ENCODE data around the gene NAP1L4.
"Not testable (repeated sequence)": the region's sequence is repeated elsewhere in the genome, so short reads cannot be mapped to it uniquely, and the experiment has no call there.

The NAP1L4 gene

GRCh38 chr11:2940921-2941821, 51.0 kb downstream of the NAP1L4 start:
- H3K36me3 ChIP-seq (ENCODE audit: insufficient read depth, low read length): peaks cover 6% of the 10 kb centered on the region
- no peak overlapping the region for H3K27ac ChIP-seq (ENCODE audit: low read depth, low read length)
- H3K9ac ChIP-seq (ENCODE audit: low read length): no peak overlapping the region
- no peak overlapping the region for H3K4me3 ChIP-seq (ENCODE audit: low read depth in 1 of 2, low read length in 2 of 2)
- peaks cover 13% of the 10 kb centered on the region for H3K4me1 ChIP-seq (ENCODE audit: insufficient read depth, low read length)
- H3K9me3 ChIP-seq (ENCODE audit: low read length): no peaks in the 10 kb centered on the region
- H3K27me3 ChIP-seq (ENCODE audit: control insufficient read depth in 1 of 2, insufficient read depth in 2 of 2, low read length in 2 of 2): no peaks in the 10 kb centered on the region

GRCh38 chr11:2940147-2940920, 51.8 kb downstream of the NAP1L4 start:
- Histone ChIP-seq H3K27ac (ENCODE audit: low read depth, low read length) (no peak overlapping the region), H3K36me3 (ENCODE audit: insufficient read depth, low read length) (peaks cover 6% of the 10 kb centered on the region), H3K27me3 (ENCODE audit: control insufficient read depth in 1 of 2, insufficient read depth in 2 of 2, low read length in 2 of 2) (no peaks in the 10 kb centered on the region), H3K9me3 (ENCODE audit: low read length) (no peaks in the 10 kb centered on the region), H3K9ac (ENCODE audit: low read length) (no peak overlapping the region), H3K4me1 (ENCODE audit: insufficient read depth, low read length) (peaks cover 6% of the 10 kb centered on the region), H3K4me3 (ENCODE audit: low read depth in 1 of 2, low read length in 2 of 2) (no peak overlapping the region)

- not testable (repeated sequence) for H3K27me3 ChIP-seq (ENCODE audit: control insufficient read depth in 1 of 2, insufficient read depth in 2 of 2, low read length in 2 of 2); H3K4me3 ChIP-seq (ENCODE audit: low read depth in 1 of 2, low read length in 2 of 2); H3K36me3 ChIP-seq (ENCODE audit: insufficient read depth, low read length); H3K27ac ChIP-seq (ENCODE audit: low read depth, low read length); H3K4me1 ChIP-seq (ENCODE audit: insufficient read depth, low read length); H3K9ac ChIP-seq (ENCODE audit: low read length); H3K9me3 ChIP-seq (ENCODE audit: low read length)
Measured at GRCh38 chr11:2938458-2939418, 53.4 kb downstream of the NAP1L4 start.

GRCh38 chr11:2937641-2938457, 54.3 kb downstream of the NAP1L4 start:
- H3K9ac ChIP-seq (ENCODE audit: low read length); H3K27me3 ChIP-seq (ENCODE audit: control insufficient read depth in 1 of 2, insufficient read depth in 2 of 2, low read length in 2 of 2); H3K4me1 ChIP-seq (ENCODE audit: insufficient read depth, low read length); H3K4me3 ChIP-seq (ENCODE audit: low read depth in 1 of 2, low read length in 2 of 2); H3K27ac ChIP-seq (ENCODE audit: low read depth, low read length); H3K9me3 ChIP-seq (ENCODE audit: low read length); H3K36me3 ChIP-seq (ENCODE audit: insufficient read depth, low read length): not testable (repeated sequence)

- H3K27ac ChIP-seq (ENCODE audit: low read depth, low read length): no peak overlapping the region
- no peaks in the 10 kb centered on the region for H3K9me3 ChIP-seq (ENCODE audit: low read length)
- no peaks in the 10 kb centered on the region for H3K36me3 ChIP-seq (ENCODE audit: insufficient read depth, low read length)
- H3K4me3 ChIP-seq (ENCODE audit: low read depth in 1 of 2, low read length in 2 of 2): no peak overlapping the region
- H3K9ac ChIP-seq (ENCODE audit: low read length): no peak overlapping the region
- peaks cover 9% of the 10 kb centered on the region for H3K4me1 ChIP-seq (ENCODE audit: insufficient read depth, low read length)
- peaks cover 4 to 11% of the 10 kb centered on the region in 2 donors for H3K27me3 ChIP-seq (ENCODE audit: control insufficient read depth in 1 of 2, insufficient read depth in 2 of 2, low read length in 2 of 2)
Measured at GRCh38 chr11:2934611-2935239, 57.4 kb downstream of the NAP1L4 start.

- H3K4me1 ChIP-seq (ENCODE audit: insufficient read depth, low read length): peaks cover 10% of the 10 kb centered on the region
- no peaks in the 10 kb centered on the region for H3K9me3 ChIP-seq (ENCODE audit: low read length)
- peaks cover 4 to 15% of the 10 kb centered on the region in 2 donors for H3K27me3 ChIP-seq (ENCODE audit: control insufficient read depth in 1 of 2, insufficient read depth in 2 of 2, low read length in 2 of 2)
- H3K36me3 ChIP-seq (ENCODE audit: insufficient read depth, low read length): no peaks in the 10 kb centered on the region
- H3K9ac ChIP-seq (ENCODE audit: low read length): no peak overlapping the region
- no peak overlapping the region for H3K27ac ChIP-seq (ENCODE audit: low read depth, low read length)
- no peak overlapping the region for H3K4me3 ChIP-seq (ENCODE audit: low read depth in 1 of 2, low read length in 2 of 2)
Measured at GRCh38 chr11:2934021-2934550, 58.0 kb downstream of the NAP1L4 start.

GRCh38 chr11:2933375-2934020, 58.6 kb downstream of the NAP1L4 start:
- Histone ChIP-seq H3K27ac (ENCODE audit: low read depth, low read length) (no peak overlapping the region), H3K36me3 (ENCODE audit: insufficient read depth, low read length) (no peaks in the 10 kb centered on the region), H3K4me1 (ENCODE audit: insufficient read depth, low read length) (peaks cover 10% of the 10 kb centered on the region), H3K9ac (ENCODE audit: low read length) (no peak overlapping the region), H3K9me3 (ENCODE audit: low read length) (no peaks in the 10 kb centered on the region), H3K4me3 (ENCODE audit: low read depth in 1 of 2, low read length in 2 of 2) (no peak overlapping the region), H3K27me3 (ENCODE audit: control insufficient read depth in 1 of 2, insufficient read depth in 2 of 2, low read length in 2 of 2) (peaks cover 4 to 21% of the 10 kb centered on the region in 2 donors)

GRCh38 chr11:2932850-2933251, 59.3 kb downstream of the NAP1L4 start:
- Histone ChIP-seq H3K9me3 (ENCODE audit: low read length) (no peaks in the 10 kb centered on the region), H3K27ac (ENCODE audit: low read depth, low read length) (no peak overlapping the region), H3K4me3 (ENCODE audit: low read depth in 1 of 2, low read length in 2 of 2) (no peak overlapping the region), H3K4me1 (ENCODE audit: insufficient read depth, low read length) (peaks cover 10% of the 10 kb centered on the region), H3K27me3 (ENCODE audit: control insufficient read depth in 1 of 2, insufficient read depth in 2 of 2, low read length in 2 of 2) (peaks cover 9 to 27% of the 10 kb centered on the region in 2 donors), H3K36me3 (ENCODE audit: insufficient read depth, low read length) (no peaks in the 10 kb centered on the region), H3K9ac (ENCODE audit: low read length) (no peak overlapping the region)

- no peak overlapping the region for H3K4me3 ChIP-seq (ENCODE audit: low read depth in 1 of 2, low read length in 2 of 2)
- no peaks in the 10 kb centered on the region for H3K9me3 ChIP-seq (ENCODE audit: low read length)
- no peaks in the 10 kb centered on the region for H3K36me3 ChIP-seq (ENCODE audit: insufficient read depth, low read length)
- H3K27me3 ChIP-seq (ENCODE audit: control insufficient read depth in 1 of 2, insufficient read depth in 2 of 2, low read length in 2 of 2): peaks cover 17 to 35% of the 10 kb centered on the region in 2 donors
- H3K27ac ChIP-seq (ENCODE audit: low read depth, low read length): no peak overlapping the region
- no peak overlapping the region for H3K9ac ChIP-seq (ENCODE audit: low read length)
- H3K4me1 ChIP-seq (ENCODE audit: insufficient read depth, low read length): peaks cover 10% of the 10 kb centered on the region
Measured at GRCh38 chr11:2931771-2932738, 60.1 kb downstream of the NAP1L4 start.
